Left lung (tissue), 10 donors: ENCODE results near the gene TEX9. TPM values are rescaled to one million over a fixed set of nuclear protein-coding genes. Genes with fewer than 3 reads are reported as not detected.

Experiments used
- ATAC-seq: fragments of 200-7000 bp; cut with Tn5 transposase; one replicate; pipeline ENCODE4 v1.9.1; 2020; ENCODE audit warnings: moderate library complexity
- DNase-seq, 4 donors: peaks; one replicate each; pipeline ENCODE4 v3.0.0-alpha.2; 2013 to 2020
- H3K27ac ChIP-seq, 2 donors: fragments of 200-600 bp; sonication (generic) in 1 of 2; one replicate each; pipeline versions ENCODE4 v1.5.0 to v1.8.0; 2020 to 2021
- H3K27me3 ChIP-seq, 2 donors: fragments of 200-600 bp; sonication (generic) in 1 of 2; one replicate each; pipeline versions ENCODE4 v1.5.0 to v1.8.0; 2020 to 2021
- H3K36me3 ChIP-seq, 2 donors: fragments of 200-600 bp; sonication (generic) in 1 of 2; one replicate each; pipeline versions ENCODE4 v1.5.0 to v1.8.0; 2020 to 2021
- H3K4me1 ChIP-seq, 2 donors: fragments of 200-600 bp; one replicate each; pipeline ENCODE4 v1.8.0; 2021
- H3K4me3 ChIP-seq, 2 donors: fragments of 200-600 bp; sonication (generic) in 1 of 2; one replicate each; pipeline versions ENCODE4 v1.5.0 to v1.8.0; 2020 to 2021; ENCODE audit warnings: mild to moderate bottlenecking in 1 of 2
- H3K9me3 ChIP-seq, 2 donors: fragments of 200-600 bp; sonication (generic) in 1 of 2; one replicate each; pipeline versions ENCODE4 v1.5.0 to v1.8.0; 2020 to 2021
- CTCF ChIP-seq, 2 donors: fragments of 200-600 bp; sonication (generic) in 1 of 2; IDR thresholded peaks; one replicate each; pipeline versions ENCODE4 v1.5.0 to v1.8.0; 2021; ENCODE audit warnings: antibody characterized with exemption in 2 of 2
- intact Hi-C, 2 donors: fragments of 100-400 bp; cut with DNase I; formaldehyde crosslinking; loops; one replicate each; pipeline versions ENCODE4 v1.11.2 to v1.14.2; 2022
- polyA plus RNA-seq, 6 donors: library from polyadenylated mRNA; unstranded; fragments of 120-200 nt; gene quantifications; one replicate each; pipeline ENCODE4 v1.2.1, GENCODE V29; 2013; ENCODE audit not compliant: insufficient read length in 6 of 6
- total RNA-seq, 2 donors: library from RNA; stranded (reverse); fragmentation: NEBNext Ultra II Directional; extraction: Animal tissue kit (Norgen Biotek cat#: 25700); gene quantifications; one replicate each; pipeline ENCODE4 v1.2.1, GENCODE V29; 2021
- donor health status: DM: no; HTN: yes; CAD: no.
- donor health status: DM: no; HTN: no; CAD: no.

Gene TEX9
- total and polyA plus RNA-seq, 8 donors: 6.3 to 19.4 (median 16.7) TPM

GRCh38 chr15:56341201-56341600, 24.0 kb upstream of the TEX9 start:
- ATAC-seq (no peak), DNase-seq (no peak)
- Histone ChIP-seq H3K27me3 (no peaks in the 10 kb centered on the region), H3K36me3 (no peaks in the 10 kb centered on the region), H3K27ac (no peak overlapping the region), H3K4me1 (no peaks in the 10 kb centered on the region), H3K4me3 (no peak overlapping the region), H3K9me3 (no peaks in the 10 kb centered on the region)
- no peak for TF ChIP-seq CTCF (IDR thresholded peaks at IDR 0.05)
- intact Hi-C loops: no loop called here

- DNase-seq (no peak), ATAC-seq (no peak)
- Histone ChIP-seq H3K27me3 (no peaks in the 10 kb centered on the region), H3K27ac (no peak overlapping the region), H3K36me3 (no peaks in the 10 kb centered on the region), H3K4me3 (no peak overlapping the region), H3K4me1 (no peaks in the 10 kb centered on the region), H3K9me3 (no peaks in the 10 kb centered on the region)
- no peak for TF ChIP-seq CTCF (IDR thresholded peaks at IDR 0.05)
- intact Hi-C loops: no loop called here
Measured at GRCh38 chr15:56342653-56343052, 22.6 kb upstream of the TEX9 start.

DNA sequence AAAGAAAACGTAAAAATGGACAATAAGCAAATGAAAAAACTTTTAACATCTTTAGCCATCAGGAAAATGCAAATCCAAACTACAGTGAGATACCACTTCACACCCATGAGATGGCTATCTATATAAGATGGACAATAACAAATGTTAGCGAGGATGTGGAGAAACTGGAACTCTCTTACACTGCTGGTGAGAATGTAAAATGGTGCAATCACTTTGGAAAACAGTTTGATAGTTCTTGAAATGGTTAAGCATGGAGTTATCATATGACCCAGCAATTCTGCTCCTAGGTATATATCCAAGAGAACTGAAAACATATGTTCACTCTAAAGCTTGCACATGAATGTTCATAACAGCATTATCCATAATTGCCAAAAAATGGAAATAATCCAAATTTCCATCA, 21.3 kb upstream of the TEX9 start:
- Histone ChIP-seq H3K27ac (no peak overlapping the region), H3K27me3 (no peaks in the 10 kb centered on the region), H3K36me3 (no peaks in the 10 kb centered on the region), H3K4me1 (no peaks in the 10 kb centered on the region), H3K9me3 (no peaks in the 10 kb centered on the region), H3K4me3 (no peak overlapping the region)
- DNase-seq: no peak
- intact Hi-C loops: no loop called here
- TF ChIP-seq CTCF (IDR thresholded peaks at IDR 0.05): no peak
- ATAC-seq: no peak

GRCh38 chr15:56344336-56344735, 20.9 kb upstream of the TEX9 start:
- Histone ChIP-seq H3K36me3 (no peaks in the 10 kb centered on the region), H3K27me3 (no peaks in the 10 kb centered on the region), H3K27ac (no peak overlapping the region), H3K4me3 (no peak overlapping the region), H3K9me3 (no peaks in the 10 kb centered on the region), H3K4me1 (no peaks in the 10 kb centered on the region)
- no peak for TF ChIP-seq CTCF (IDR thresholded peaks at IDR 0.05)
- intact Hi-C loops: no loop called here
- no peak for DNase-seq
- ATAC-seq: no peak

GRCh38 chr15:56346414-56346813, 18.8 kb upstream of the TEX9 start:
- intact Hi-C loops: no loop called here
- TF ChIP-seq CTCF (IDR thresholded peaks at IDR 0.05): no peak
- Histone ChIP-seq H3K4me3 (no peak overlapping the region), H3K27ac (no peak overlapping the region), H3K27me3 (no peaks in the 10 kb centered on the region), H3K36me3 (no peaks in the 10 kb centered on the region), H3K9me3 (no peaks in the 10 kb centered on the region), H3K4me1 (no peaks in the 10 kb centered on the region)
- no peak for DNase-seq
- ATAC-seq: no peak
